Suppressor macrophage treated with lipopolysaccharide for 1 hour (primary cell): ENCODE measurements around the gene PPP1R8.

Experiments used
- DNase-seq, 3 donors: peaks; one replicate each; pipeline ENCODE4 v3.0.0-alpha.2; 2020 to 2022

PPP1R8 gene

GRCh38 chr1:27872802-27873551 lies 42.4 kb downstream of the PPP1R8 start:
- peak; percentile 77 to 83 (median 80) for DNase-seq

GRCh38 chr1:27873671-27874384 lies 43.2 kb downstream of the PPP1R8 start:
- DNase-seq = peak; percentile 80 to 90 (median 86)

GRCh38 chr1:27876341-27877114 lies 45.9 kb downstream of the PPP1R8 start:
- DNase-seq = no peak

GRCh38 chr1:27877115-27877416 lies 46.5 kb downstream of the PPP1R8 start:
- DNase-seq = no peak

GRCh38 chr1:27878039-27878438 lies 47.5 kb downstream of the PPP1R8 start:
- DNase-seq = no peak

GRCh38 chr1:27878787-27879335 lies 48.3 kb downstream of the PPP1R8 start:
- DNase-seq = no peak

GRCh38 chr1:27879374-27880082 lies 48.9 kb downstream of the PPP1R8 start:
- DNase-seq = no peak

- no peak for DNase-seq
These were observed 51.9 kb downstream of the PPP1R8 start for GRCh38 chr1:27882543-27882903.

- DNase-seq = no peak
These were observed 53.0 kb downstream of the PPP1R8 start for GRCh38 chr1:27883536-27883935.

- peak; percentile 74 to 91 (median 80) for DNase-seq
These were observed 53.7 kb downstream of the PPP1R8 start for GRCh38 chr1:27884006-27884954.

- DNase-seq = peak; percentile 83 to 95 (median 89)
These were observed 54.5 kb downstream of the PPP1R8 start for GRCh38 chr1:27885114-27885528.

GRCh38 chr1:27885621-27886352 lies 55.2 kb downstream of the PPP1R8 start:
- DNase-seq = peak; percentile 87 to 97 (median 97)

GRCh38 chr1:27886353-27886679 lies 55.7 kb downstream of the PPP1R8 start:
- DNase-seq = no peak

GRCh38 chr1:27886744-27887143 lies 56.2 kb downstream of the PPP1R8 start:
- DNase-seq = no peak

GRCh38 chr1:27887215-27888021 lies 56.8 kb downstream of the PPP1R8 start:
- DNase-seq = peak in 2 of 3 donors; percentile 38 to 65

GRCh38 chr1:27889506-27889905 lies 58.9 kb downstream of the PPP1R8 start:
- DNase-seq = no peak

- peak; percentile 82 to 94 (median 90) for DNase-seq
These were observed 60.8 kb downstream of the PPP1R8 start for GRCh38 chr1:27891196-27891889.

- DNase-seq = no peak
These were observed 63.9 kb downstream of the PPP1R8 start for GRCh38 chr1:27894521-27894920.
